Activated CD4-positive, alpha-beta memory T cell treated with anti-CD3 and anti-CD28 coated beads, Interleukin-2, amount 10 ng/mL, durations not matched to agents 7 days and 5 days (primary cell): ENCODE results near the gene CDKN1C. TPM values are rescaled to one million over a fixed set of nuclear protein-coding genes. Genes with fewer than 3 reads are reported as not detected.

ENCODE experiments used
- CTCF ChIA-PET: fragments of 350-600 bp; sonication (Branson Sonifier 250); formaldehyde crosslinking; loops from one replicate; lab custom pipeline; 2021; ENCODE audit warnings: antibody characterized with exemption, inconsistent platforms; lab: Charles Lee
- POLR2A ChIA-PET: fragments of 350-600 bp; sonication (Branson Sonifier 250); formaldehyde crosslinking; loops from one replicate; lab custom pipeline; 2021; ENCODE audit warnings: antibody characterized with exemption; lab: Charles Lee
- DNase-seq: peaks from one replicate; pipeline ENCODE4 v3.0.0-alpha.2; 2020
- H3K27ac Mint-ChIP-seq: one replicate; pipeline ENCODE4 v1.8.0; 2021; ENCODE audit warnings: mild to moderate bottlenecking, mixed read lengths
- H3K27me3 Mint-ChIP-seq: one replicate; pipeline ENCODE4 v1.8.0; 2021; ENCODE audit warnings: mixed read lengths
- H3K36me3 Mint-ChIP-seq: one replicate; pipeline ENCODE4 v1.8.0; 2021; ENCODE audit warnings: low read depth, mixed read lengths
- H3K4me1 Mint-ChIP-seq: one replicate; pipeline ENCODE4 v1.8.0; 2021; ENCODE audit warnings: mixed read lengths
- H3K4me3 Mint-ChIP-seq: one replicate; pipeline ENCODE4 v1.8.0; 2021; ENCODE audit warnings: mild to moderate bottlenecking, mixed read lengths
- H3K9me3 Mint-ChIP-seq: one replicate; pipeline ENCODE4 v1.8.0; 2021; ENCODE audit warnings: mixed read lengths
- total RNA-seq, 2 experiments: library from RNA; stranded (reverse); gene quantifications; one replicate each; pipeline ENCODE4 v1.2.3, GENCODE V29; 2021

CDKN1C gene
- total RNA-seq, 2 experiments from 2014 or later: 0.55 to 0.60 TPM

GRCh38 chr11:2889362-2890273 lies 4.0 kb upstream of the CDKN1C start:
- CTCF ChIA-PET: interaction anchor here (0.9 to 10.9 kb wide), 4 partner anchors 9 to 356 kb away, joined by 3 to 216 read pairs (median 7); no protein-coding TSS in a partner anchor
- Mint-ChIP-seq H3K4me1 (peaks cover 29% of the 10 kb centered on the region), H3K4me3 (no peak overlapping the region), H3K27me3 (peaks cover 15% of the 10 kb centered on the region), H3K36me3 (no peaks in the 10 kb centered on the region), H3K27ac (no peak overlapping the region), H3K9me3 (no peaks in the 10 kb centered on the region)
- DNase-seq: no peak
- POLR2A ChIA-PET: interaction anchor here (1.2 kb wide), 1 partner anchor 9 kb away, joined by 5 read pairs; no protein-coding TSS in a partner anchor

GRCh38 chr11:2888266-2888968 lies 2.8 kb upstream of the CDKN1C start:
- ChIA-PET CTCF (interaction anchor here (0.5 to 10.9 kb wide), 11 partner anchors 10 to 461 kb away, joined by 3 to 216 read pairs (median 4); no protein-coding TSS in a partner anchor), POLR2A (interaction anchor here (0.7 to 1.7 kb wide), 4 partner anchors 8 to 356 kb away, joined by 3 to 10 read pairs (median 4); no protein-coding TSS in a partner anchor)
- DNase-seq: peak; percentile 87
- H3K4me1 Mint-ChIP-seq: peaks cover 29% of the 10 kb centered on the region
- H3K36me3 Mint-ChIP-seq: no peaks in the 10 kb centered on the region
- no peak overlapping the region for H3K27ac Mint-ChIP-seq
- H3K27me3 Mint-ChIP-seq: peaks cover 18% of the 10 kb centered on the region
- no peak overlapping the region for H3K4me3 Mint-ChIP-seq
- H3K9me3 Mint-ChIP-seq: no peaks in the 10 kb centered on the region

GRCh38 chr11:2887515-2888195 lies 2.1 kb upstream of the CDKN1C start:
- peak overlapping the region; percentile 37 for H3K4me3 Mint-ChIP-seq
- H3K9me3 Mint-ChIP-seq: no peaks in the 10 kb centered on the region
- no peaks in the 10 kb centered on the region for H3K36me3 Mint-ChIP-seq
- POLR2A ChIA-PET: interaction anchor here (0.7 to 1.7 kb wide), 4 partner anchors 9 to 355 kb away, joined by 3 to 10 read pairs (median 4); no protein-coding TSS in a partner anchor
- no peak for DNase-seq
- peaks cover 26% of the 10 kb centered on the region for H3K27me3 Mint-ChIP-seq
- peaks cover 26% of the 10 kb centered on the region for H3K4me1 Mint-ChIP-seq
- CTCF ChIA-PET: interaction anchor here (0.5 to 10.9 kb wide), 13 partner anchors 11 to 583 kb away, joined by 3 to 216 read pairs (median 4); no protein-coding TSS in a partner anchor
- no peak overlapping the region for H3K27ac Mint-ChIP-seq

GRCh38 chr11:2886936-2887335 lies 1.4 kb upstream of the CDKN1C start:
- peaks cover 32% of the 10 kb centered on the region for H3K27me3 Mint-ChIP-seq
- no peaks in the 10 kb centered on the region for H3K36me3 Mint-ChIP-seq
- no peak for DNase-seq
- POLR2A ChIA-PET: interaction anchor here (1.2 to 1.7 kb wide), 2 partner anchors 9 to 354 kb away, joined by 5 to 10 read pairs; no protein-coding TSS in a partner anchor
- no peak overlapping the region for H3K27ac Mint-ChIP-seq
- CTCF ChIA-PET: interaction anchor here (0.9 to 10.9 kb wide), 5 partner anchors 12 to 582 kb away, joined by 3 to 216 read pairs (median 4); no protein-coding TSS in a partner anchor
- peak overlapping the region; percentile 58 for H3K4me3 Mint-ChIP-seq
- H3K9me3 Mint-ChIP-seq: no peaks in the 10 kb centered on the region
- H3K4me1 Mint-ChIP-seq: peaks cover 20% of the 10 kb centered on the region

GRCh38 chr11:2886191-2886894 lies 768 bp upstream of the CDKN1C start:
- DNase-seq: no peak
- CTCF ChIA-PET: interaction anchor here (10.9 kb wide), 1 partner anchor 353 kb away, joined by 216 read pairs; no protein-coding TSS in a partner anchor
- Mint-ChIP-seq H3K36me3 (no peaks in the 10 kb centered on the region), H3K4me1 (peaks cover 14% of the 10 kb centered on the region), H3K27ac (no peak overlapping the region), H3K27me3 (peaks cover 34% of the 10 kb centered on the region), H3K4me3 (peak overlapping the region; percentile 58), H3K9me3 (no peaks in the 10 kb centered on the region)
- POLR2A ChIA-PET: interaction anchor here (1.7 to 2.2 kb wide), 2 partner anchors 43 to 354 kb away, joined by 6 to 8 read pairs; partner anchors contain the start of gene PHLDA2

GRCh38 chr11:2885017-2885677 lies 428 bp downstream of the CDKN1C start:
- H3K27me3 Mint-ChIP-seq: peaks cover 39% of the 10 kb centered on the region
- H3K36me3 Mint-ChIP-seq: no peaks in the 10 kb centered on the region
- no peak overlapping the region for H3K27ac Mint-ChIP-seq
- H3K4me3 Mint-ChIP-seq: peak overlapping the region; percentile 84
- DNase-seq: peak; percentile 41
- CTCF ChIA-PET: interaction anchor here (10.9 kb wide), 1 partner anchor 352 kb away, joined by 216 read pairs; no protein-coding TSS in a partner anchor
- H3K4me1 Mint-ChIP-seq: peaks cover 11% of the 10 kb centered on the region
- no peaks in the 10 kb centered on the region for H3K9me3 Mint-ChIP-seq
- POLR2A ChIA-PET: interaction anchor here (1.2 to 2.2 kb wide), 3 partner anchors 17 to 352 kb away, joined by 3 to 8 read pairs (median 6); partner anchors contain the start of gene PHLDA2

- ChIA-PET CTCF (interaction anchor here (0.6 to 10.9 kb wide), 3 partner anchors 9 to 351 kb away, joined by 3 to 216 read pairs (median 3); no protein-coding TSS in a partner anchor), POLR2A (interaction anchor here (1.2 to 2.2 kb wide), 3 partner anchors 18 to 352 kb away, joined by 3 to 8 read pairs (median 6); partner anchors contain the start of gene PHLDA2)
Measured at GRCh38 chr11:2883979-2884815, 1.4 kb downstream of the CDKN1C start.

GRCh38 chr11:2883640-2883978 lies 2.0 kb downstream of the CDKN1C start:
- POLR2A ChIA-PET: no interaction called here
- Mint-ChIP-seq H3K36me3 (no peaks in the 10 kb centered on the region), H3K9me3 (no peaks in the 10 kb centered on the region), H3K4me1 (peaks cover 11% of the 10 kb centered on the region), H3K27ac (no peak overlapping the region), H3K27me3 (peaks cover 41% of the 10 kb centered on the region), H3K4me3 (no peak overlapping the region)
- CTCF ChIA-PET: interaction anchor here (0.8 to 10.9 kb wide), 3 partner anchors 8 to 350 kb away, joined by 3 to 216 read pairs (median 4); no protein-coding TSS in a partner anchor
- no peak for DNase-seq

More at GRCh38 chr11:2883979-2884815, 1.4 kb downstream of the CDKN1C start:
- no peak for DNase-seq
- Mint-ChIP-seq H3K9me3 (no peaks in the 10 kb centered on the region), H3K36me3 (no peaks in the 10 kb centered on the region), H3K4me3 (no peak overlapping the region), H3K4me1 (peaks cover 11% of the 10 kb centered on the region), H3K27ac (no peak overlapping the region), H3K27me3 (peaks cover 41% of the 10 kb centered on the region)

- DNase-seq: no peak
- Mint-ChIP-seq H3K4me1 (peaks cover 9% of the 10 kb centered on the region), H3K27me3 (peaks cover 39% of the 10 kb centered on the region), H3K36me3 (no peaks in the 10 kb centered on the region), H3K4me3 (no peak overlapping the region), H3K27ac (no peak overlapping the region), H3K9me3 (peaks cover under 1% of the 10 kb centered on the region)
- ChIA-PET CTCF (interaction anchor here (1.0 to 10.9 kb wide), 2 partner anchors 9 to 349 kb away, joined by 4 to 216 read pairs; no protein-coding TSS in a partner anchor), POLR2A (no interaction called here)
Measured at GRCh38 chr11:2882396-2883110, 3.0 kb downstream of the CDKN1C start.

- Mint-ChIP-seq H3K27ac (no peak overlapping the region), H3K4me3 (no peak overlapping the region), H3K36me3 (no peaks in the 10 kb centered on the region), H3K27me3 (peaks cover 34% of the 10 kb centered on the region), H3K4me1 (peaks cover 7% of the 10 kb centered on the region), H3K9me3 (peaks cover 2% of the 10 kb centered on the region)
- ChIA-PET CTCF (interaction anchor here (2.2 kb wide), 1 partner anchor 11 kb away, joined by 8 read pairs; no protein-coding TSS in a partner anchor), POLR2A (no interaction called here)
- DNase-seq: no peak
Measured at GRCh38 chr11:2881981-2882375, 3.6 kb downstream of the CDKN1C start.
